Duodenal mucosa (tissue), 2 donors: ENCODE results near the gene ROPN1B.

Experiments used
- H3K27ac ChIP-seq: one replicate; pipeline ENCODE4 v1.7.0; 2013; ENCODE audit warnings: low read depth, low read length
- H3K27me3 ChIP-seq, 2 donors: one replicate each; pipeline ENCODE4 v1.7.0; 2013; ENCODE audit warnings: low read length in 2 of 2, control low read depth in 1 of 2; ENCODE audit not compliant: insufficient read depth in 2 of 2, control insufficient read depth in 1 of 2
- H3K36me3 ChIP-seq, 2 donors: one replicate each; pipeline ENCODE4 v1.7.0; 2013; ENCODE audit warnings: low read length in 2 of 2, control low read depth in 1 of 2; ENCODE audit not compliant: insufficient read depth in 2 of 2, control insufficient read depth in 1 of 2
- H3K4me1 ChIP-seq, 2 donors: one replicate each; pipeline ENCODE4 v1.7.0; 2013; ENCODE audit warnings: low read length in 2 of 2, control low read depth in 1 of 2; ENCODE audit not compliant: insufficient read depth in 2 of 2, control insufficient read depth in 1 of 2
- H3K4me3 ChIP-seq, 2 donors: one replicate each; pipeline ENCODE4 v1.7.0; 2013; ENCODE audit warnings: low read length in 2 of 2, low read depth in 1 of 2
- H3K9ac ChIP-seq, 2 donors: one replicate each; pipeline ENCODE4 v1.7.0; 2013; ENCODE audit warnings: low read length in 2 of 2, low read depth in 1 of 2
- H3K9me3 ChIP-seq, 2 donors: one replicate each; pipeline ENCODE4 v1.7.0; 2013; ENCODE audit warnings: low read length in 2 of 2, control low read depth in 1 of 2; ENCODE audit not compliant: control insufficient read depth in 1 of 2

ROPN1B gene

DNA sequence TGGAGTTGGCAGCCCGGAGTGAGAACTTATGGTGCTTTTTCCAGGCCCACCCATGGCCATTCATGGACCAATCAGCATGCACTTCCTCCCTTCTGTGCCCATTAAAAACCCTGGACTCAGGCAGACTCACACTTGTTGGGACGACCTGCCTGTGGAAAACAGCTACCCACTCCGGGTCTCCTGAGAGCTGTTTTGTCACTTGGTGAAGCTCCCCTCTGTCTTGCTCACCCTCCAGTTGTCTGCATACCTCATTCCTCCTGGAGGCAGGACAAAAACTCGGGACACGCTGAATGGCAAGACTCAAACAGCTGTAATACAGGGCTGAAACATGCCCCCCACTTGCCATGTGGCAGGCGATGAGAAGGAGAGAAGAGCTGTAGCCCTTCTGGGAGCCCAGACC lies 35.2 kb downstream of the ROPN1B start:
- H3K27me3 ChIP-seq = no peaks in the 10 kb centered on the region
- no peaks in the 10 kb centered on the region for H3K4me1 ChIP-seq
- H3K27ac ChIP-seq = no peak overlapping the region
- H3K36me3 ChIP-seq = peaks cover 15 to 24% of the 10 kb centered on the region in 2 donors
- no peak overlapping the region for H3K4me3 ChIP-seq
- no peak overlapping the region for H3K9ac ChIP-seq
- no peaks in the 10 kb centered on the region for H3K9me3 ChIP-seq

DNA sequence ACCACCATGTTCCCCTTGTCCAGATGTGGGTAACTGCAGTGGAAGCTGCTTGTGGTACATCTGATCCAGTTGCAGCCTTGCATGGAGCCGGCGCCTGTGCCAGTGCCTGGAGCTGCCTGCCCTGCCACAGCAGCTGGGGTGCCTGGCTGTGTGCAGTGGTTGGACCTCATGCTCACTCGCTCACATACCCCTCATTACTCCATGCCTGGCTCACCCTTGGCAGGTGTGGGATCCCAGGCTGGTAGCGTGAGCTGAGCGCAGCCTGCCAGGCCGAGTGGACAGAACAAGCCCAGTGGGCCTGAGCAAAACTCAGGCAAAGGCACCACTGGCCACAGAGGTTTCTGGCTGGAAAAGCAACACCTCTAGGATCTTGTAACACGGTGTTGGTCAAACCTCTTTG lies 35.7 kb downstream of the ROPN1B start:
- no peak overlapping the region for H3K27ac ChIP-seq
- peaks cover 15 to 24% of the 10 kb centered on the region in 2 donors for H3K36me3 ChIP-seq
- no peak overlapping the region for H3K4me3 ChIP-seq
- H3K4me1 ChIP-seq = no peaks in the 10 kb centered on the region
- H3K9ac ChIP-seq = no peak overlapping the region
- no peaks in the 10 kb centered on the region for H3K27me3 ChIP-seq
- no peaks in the 10 kb centered on the region for H3K9me3 ChIP-seq

DNA sequence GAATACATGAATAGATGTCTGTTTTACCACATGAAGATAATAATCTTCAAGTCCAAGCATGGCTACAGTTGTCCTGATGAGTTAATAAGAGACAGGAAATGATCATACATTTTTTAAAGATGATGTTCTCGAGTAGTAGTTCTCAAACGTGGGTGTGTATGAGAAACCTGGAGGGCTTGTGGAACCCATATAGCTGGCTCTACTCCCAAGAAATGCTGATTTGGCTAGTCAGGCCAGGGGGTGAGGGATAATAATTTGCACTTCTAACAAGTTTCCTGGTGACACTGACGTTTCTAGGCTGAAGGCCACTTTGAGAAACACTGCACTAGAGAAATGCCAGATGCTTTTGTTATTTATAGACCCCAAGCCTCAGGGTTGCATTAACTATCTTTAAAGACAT lies 37.0 kb downstream of the ROPN1B start:
- H3K4me3 ChIP-seq = no peak overlapping the region
- H3K4me1 ChIP-seq = no peaks in the 10 kb centered on the region
- peaks cover 15 to 28% of the 10 kb centered on the region in 2 donors for H3K36me3 ChIP-seq
- H3K27me3 ChIP-seq = no peaks in the 10 kb centered on the region
- no peak overlapping the region for H3K9ac ChIP-seq
- no peak overlapping the region for H3K27ac ChIP-seq
- no peaks in the 10 kb centered on the region for H3K9me3 ChIP-seq

DNA sequence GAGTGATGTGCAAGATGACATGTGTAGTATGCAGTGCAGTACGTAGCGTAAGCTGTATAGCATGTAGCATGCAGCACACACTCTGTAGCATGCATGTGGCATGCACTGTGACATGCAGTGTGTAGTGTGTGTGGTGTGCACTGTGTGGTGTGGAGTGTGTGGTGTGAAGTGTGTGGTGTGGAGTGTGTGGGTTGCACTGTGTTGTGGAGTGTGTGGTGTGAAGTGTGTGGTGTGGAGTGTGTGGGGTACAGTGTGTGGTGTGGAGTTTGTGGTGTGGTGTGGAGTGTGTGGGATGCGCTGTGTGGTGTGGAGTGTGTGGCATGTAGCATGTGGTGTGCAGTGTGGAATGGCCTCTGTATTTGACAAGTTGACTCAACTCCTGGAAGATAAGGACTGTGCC lies 39.2 kb downstream of the ROPN1B start:
- Histone ChIP-seq H3K4me1 (no peaks in the 10 kb centered on the region), H3K27me3 (no peaks in the 10 kb centered on the region), H3K9ac (no peak overlapping the region), H3K9me3 (no peaks in the 10 kb centered on the region), H3K4me3 (no peak overlapping the region), H3K36me3 (peaks cover 15 to 40% of the 10 kb centered on the region in 2 donors), H3K27ac (no peak overlapping the region)

DNA sequence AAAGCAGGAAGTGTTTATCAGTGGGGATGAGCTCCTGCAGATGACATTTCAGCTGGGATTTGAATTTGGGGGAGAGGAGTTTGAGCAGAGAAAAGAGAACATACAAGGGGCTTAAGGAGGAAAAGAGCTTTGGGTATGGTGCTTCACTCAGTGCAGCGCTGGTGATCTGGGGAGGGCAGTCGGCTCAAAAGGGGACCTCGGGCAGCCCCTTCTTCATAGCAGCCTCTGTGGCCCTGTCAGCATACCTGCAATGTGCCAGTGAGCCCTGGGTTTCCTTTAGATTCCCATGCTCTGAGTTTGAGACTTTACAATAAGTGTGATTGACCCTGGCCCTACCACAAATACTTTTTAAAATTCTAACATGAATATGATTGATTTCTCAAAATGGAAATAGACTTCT lies 40.2 kb downstream of the ROPN1B start:
- no peaks in the 10 kb centered on the region for H3K4me1 ChIP-seq
- peaks cover 15 to 40% of the 10 kb centered on the region in 2 donors for H3K36me3 ChIP-seq
- no peaks in the 10 kb centered on the region for H3K27me3 ChIP-seq

DNA sequence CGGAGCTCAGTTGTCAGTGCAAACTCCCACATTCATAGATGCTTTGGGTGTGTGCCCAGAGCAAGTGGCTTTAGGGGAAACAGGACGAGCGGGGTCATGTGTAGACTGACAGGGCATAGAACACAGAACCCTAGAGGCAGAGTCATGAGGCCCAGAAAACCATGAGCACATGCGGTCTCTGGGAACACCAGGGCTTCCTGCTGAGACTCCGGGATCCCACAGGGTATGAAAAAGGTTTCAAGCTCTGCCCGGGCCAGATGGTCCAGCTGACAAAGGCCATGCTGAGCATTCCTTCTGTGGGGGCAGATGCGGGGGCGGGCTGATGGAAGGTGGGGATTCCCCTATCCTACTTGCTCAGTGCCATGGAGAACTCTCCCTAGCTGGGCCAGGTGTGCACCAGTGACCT lies 44.8 kb downstream of the ROPN1B start:
- H3K27me3 ChIP-seq = no peaks in the 10 kb centered on the region
- no peaks in the 10 kb centered on the region for H3K9me3 ChIP-seq
- peaks cover 0 to 29% of the 10 kb centered on the region in 2 donors for H3K36me3 ChIP-seq
- H3K9ac ChIP-seq = no peak overlapping the region
- H3K4me1 ChIP-seq = no peaks in the 10 kb centered on the region
- H3K4me3 ChIP-seq = no peak overlapping the region
- H3K27ac ChIP-seq = no peak overlapping the region

More for the DNA sequence above, 40.2 kb downstream of the ROPN1B start:
- H3K9ac ChIP-seq = no peak overlapping the region
- no peak overlapping the region for H3K27ac ChIP-seq
- H3K4me3 ChIP-seq = no peak overlapping the region
- H3K9me3 ChIP-seq = no peaks in the 10 kb centered on the region

DNA sequence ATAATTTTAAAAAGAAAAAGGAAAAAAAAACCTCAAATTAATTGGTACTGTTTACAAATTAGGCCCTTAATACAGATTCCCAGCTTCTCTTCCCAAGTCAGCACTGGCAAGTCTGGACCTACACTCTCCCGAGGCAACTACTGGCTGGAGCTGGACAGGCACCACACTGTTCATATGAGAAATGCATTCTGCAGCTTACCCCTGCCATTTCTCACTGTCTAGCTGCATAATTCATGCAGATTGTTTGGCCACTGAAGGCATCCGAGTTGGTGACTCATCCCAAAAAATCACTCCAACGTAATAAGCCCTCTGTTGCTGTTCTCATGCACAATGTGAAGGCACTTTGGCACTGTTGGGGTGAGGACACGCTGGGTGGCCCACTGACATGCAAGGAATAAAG lies 45.3 kb downstream of the ROPN1B start:
- no peaks in the 10 kb centered on the region for H3K27me3 ChIP-seq
- H3K27ac ChIP-seq = no peak overlapping the region
- no peaks in the 10 kb centered on the region for H3K4me1 ChIP-seq
- no peaks in the 10 kb centered on the region for H3K9me3 ChIP-seq
- H3K9ac ChIP-seq = no peak overlapping the region
- peaks cover 0 to 28% of the 10 kb centered on the region in 2 donors for H3K36me3 ChIP-seq
- H3K4me3 ChIP-seq = no peak overlapping the region

DNA sequence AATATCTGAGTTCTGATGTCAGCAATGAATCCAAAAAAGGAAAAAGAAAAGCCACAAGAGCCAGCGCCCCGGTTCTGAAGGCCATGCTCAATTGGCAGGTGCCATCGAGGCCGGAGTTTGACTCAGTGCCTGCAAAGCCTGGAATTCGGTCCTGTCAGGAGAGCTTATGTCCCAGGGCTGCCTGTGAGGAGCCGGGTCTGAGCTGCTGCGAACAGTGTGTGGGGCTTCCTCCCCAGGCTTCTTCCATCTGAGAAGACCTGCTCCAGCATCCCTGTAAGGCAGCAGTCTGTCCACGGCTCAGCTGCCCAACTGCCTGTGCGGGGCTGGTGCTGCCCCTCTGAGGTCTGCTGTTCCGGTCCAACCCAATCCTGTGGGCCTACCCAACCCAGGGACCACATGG lies 46.1 kb downstream of the ROPN1B start:
- H3K9ac ChIP-seq = no peak overlapping the region
- H3K27ac ChIP-seq = no peak overlapping the region
- peaks cover 0 to 28% of the 10 kb centered on the region in 2 donors for H3K36me3 ChIP-seq
- H3K27me3 ChIP-seq = no peaks in the 10 kb centered on the region
- H3K9me3 ChIP-seq = no peaks in the 10 kb centered on the region
- H3K4me1 ChIP-seq = no peaks in the 10 kb centered on the region
- no peak overlapping the region for H3K4me3 ChIP-seq

DNA sequence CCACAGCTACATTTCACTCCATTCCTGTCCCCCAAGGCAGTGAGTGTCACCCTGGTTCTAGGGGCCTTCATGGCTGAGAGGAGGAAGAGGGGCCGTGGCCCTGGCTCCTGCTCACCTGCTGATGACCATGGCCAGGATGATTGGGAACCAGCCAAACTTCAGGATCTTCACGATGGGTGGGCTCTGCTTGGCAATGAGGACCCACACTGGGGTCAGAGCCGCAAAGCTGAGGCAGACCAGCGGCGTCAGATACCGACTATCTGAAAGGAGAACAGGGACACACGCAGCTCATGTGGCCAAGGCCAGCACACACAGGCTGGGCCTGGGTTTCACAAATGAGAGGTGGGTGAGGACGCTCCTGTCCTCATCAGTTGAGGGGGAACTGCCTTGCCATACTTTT lies 47.6 kb downstream of the ROPN1B start:
- Histone ChIP-seq H3K27me3 (no peaks in the 10 kb centered on the region), H3K36me3 (peaks cover 0 to 24% of the 10 kb centered on the region in 2 donors), H3K9me3 (no peaks in the 10 kb centered on the region), H3K27ac (no peak overlapping the region), H3K9ac (no peak overlapping the region), H3K4me1 (no peaks in the 10 kb centered on the region), H3K4me3 (no peak overlapping the region)

DNA sequence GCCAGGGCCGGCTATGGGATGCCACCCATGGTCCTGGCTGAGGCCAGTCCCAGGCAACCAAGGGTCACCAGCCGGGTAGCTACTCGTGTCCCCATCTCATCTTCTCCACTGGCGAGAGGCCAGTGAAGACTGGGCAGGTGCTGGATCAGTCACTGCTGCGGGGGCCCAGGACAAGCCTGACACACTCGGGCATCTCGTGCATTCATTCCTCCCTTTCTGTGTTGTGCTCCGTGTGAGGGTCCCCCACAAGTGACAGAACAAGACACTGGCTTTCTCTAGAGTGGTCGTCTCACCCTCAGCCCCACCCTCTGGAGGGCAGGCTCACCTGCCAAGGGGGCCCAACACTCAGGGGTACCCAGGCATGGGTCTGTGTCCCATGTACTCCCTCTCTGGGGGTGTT lies 48.4 kb downstream of the ROPN1B start:
- Histone ChIP-seq H3K4me3 (no peak overlapping the region), H3K27me3 (no peaks in the 10 kb centered on the region), H3K36me3 (peaks cover 0 to 18% of the 10 kb centered on the region in 2 donors), H3K4me1 (no peaks in the 10 kb centered on the region), H3K9me3 (no peaks in the 10 kb centered on the region), H3K9ac (no peak overlapping the region), H3K27ac (no peak overlapping the region)

DNA sequence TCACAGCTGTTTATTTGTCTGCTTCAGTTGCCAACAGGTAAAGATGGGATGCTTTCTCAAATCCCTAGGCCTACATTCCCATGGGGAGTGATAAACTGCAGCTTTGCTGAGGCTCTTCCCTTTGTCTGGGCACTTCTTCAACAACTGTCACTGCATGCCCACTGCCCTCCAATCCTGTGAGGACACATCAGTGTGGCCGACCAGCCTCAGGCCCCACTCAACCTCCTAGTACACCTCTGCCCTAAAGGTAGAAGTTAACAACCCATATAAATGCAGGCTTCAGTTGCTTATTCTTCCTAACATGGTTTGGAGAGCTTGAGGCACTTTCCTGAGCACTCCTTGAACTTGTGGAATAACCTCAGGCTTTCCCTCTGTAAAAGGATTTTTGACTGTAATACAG lies 49.6 kb downstream of the ROPN1B start:
- no peaks in the 10 kb centered on the region for H3K4me1 ChIP-seq
- H3K36me3 ChIP-seq = peaks cover 0 to 17% of the 10 kb centered on the region in 2 donors
- H3K9me3 ChIP-seq = no peaks in the 10 kb centered on the region
- no peaks in the 10 kb centered on the region for H3K27me3 ChIP-seq
- no peak overlapping the region for H3K27ac ChIP-seq
- H3K4me3 ChIP-seq = no peak overlapping the region
- H3K9ac ChIP-seq = no peak overlapping the region
